ENCODE data around the gene MED27. TPM values are rescaled to one million over a fixed set of nuclear protein-coding genes. Genes with fewer than 3 reads are reported as not detected.

Gene MED27
- total RNA-seq, 4 donors from 2014 or later: 4.1 to 6.3 (median 5.7) TPM

GRCh38 chr9:131849391-131849790 is 230.3 kb downstream of the MED27 start:
- Histone ChIP-seq H3K9me3 (no peaks in the 10 kb centered on the region), H3K36me3 (no peaks in the 10 kb centered on the region), H3K27me3 (no peaks in the 10 kb centered on the region), H3K4me1 (no peaks in the 10 kb centered on the region), H3K4me3 (no peak overlapping the region), H3K27ac (no peak overlapping the region)
- TF ChIP-seq CTCF (IDR thresholded peaks at IDR 0.05) (no peak), POLR2A (IDR thresholded peaks at IDR 0.05) (no peak)
- no peak for DNase-seq

GRCh38 chr9:131848570-131849160 is 231.0 kb downstream of the MED27 start:
- Histone ChIP-seq H3K27me3 (no peaks in the 10 kb centered on the region), H3K36me3 (no peaks in the 10 kb centered on the region), H3K4me1 (no peaks in the 10 kb centered on the region), H3K4me3 (no peak overlapping the region), H3K9me3 (no peaks in the 10 kb centered on the region), H3K27ac (no peak overlapping the region)
- TF ChIP-seq CTCF (IDR thresholded peaks at IDR 0.05): no peak
- no peak for DNase-seq

- Histone ChIP-seq H3K27ac (no peak overlapping the region), H3K9me3 (no peaks in the 10 kb centered on the region), H3K4me3 (no peak overlapping the region), H3K36me3 (no peaks in the 10 kb centered on the region), H3K4me1 (no peaks in the 10 kb centered on the region), H3K27me3 (no peaks in the 10 kb centered on the region)
- TF ChIP-seq CTCF (IDR thresholded peaks at IDR 0.05) (no peak), POLR2A (IDR thresholded peaks at IDR 0.05) (no peak)
- DNase-seq: no peak
Observed at GRCh38 chr9:131847665-131848354, 231.9 kb downstream of the MED27 start.

GRCh38 chr9:131845305-131846298 is 234.1 kb downstream of the MED27 start:
- TF ChIP-seq CTCF (IDR thresholded peaks at IDR 0.05) (no peak), POLR2A (IDR thresholded peaks at IDR 0.05) (no peak)
- Histone ChIP-seq H3K27me3 (no peaks in the 10 kb centered on the region), H3K36me3 (no peaks in the 10 kb centered on the region), H3K27ac (no peak overlapping the region), H3K4me1 (no peaks in the 10 kb centered on the region), H3K4me3 (no peak overlapping the region), H3K9me3 (no peaks in the 10 kb centered on the region)
- DNase-seq: no peak

- no peak for DNase-seq
- TF ChIP-seq POLR2A (IDR thresholded peaks at IDR 0.05) (no peak), CTCF (IDR thresholded peaks at IDR 0.05) (no peak)
- H3K9me3 ChIP-seq: no peaks in the 10 kb centered on the region
- H3K4me3 ChIP-seq: no peak overlapping the region
- H3K27ac ChIP-seq: no peak overlapping the region
- H3K36me3 ChIP-seq: no peaks in the 10 kb centered on the region
- no peaks in the 10 kb centered on the region for H3K27me3 ChIP-seq
- H3K4me1 ChIP-seq: no peaks in the 10 kb centered on the region
Observed at GRCh38 chr9:131844745-131845118, 234.9 kb downstream of the MED27 start.
